Neural progenitor cell (in vitro differentiated cells): ENCODE data around the gene WNT2.

Experiments used
- CTCF ChIP-seq: fragments of 200-600 bp; sonication (generic); IDR thresholded peaks from 2 replicates; pipeline ENCODE4 v1.5.1; 2017; ENCODE audit warnings: antibody characterized with exemption, mild to moderate bottlenecking
- EZH2 ChIP-seq: fragments of 200-600 bp; sonication (generic); IDR thresholded peaks from 2 replicates; pipeline ENCODE4 v1.6.1; 2017; ENCODE audit warnings: antibody characterized with exemption, mild to moderate bottlenecking, moderate library complexity
- EZH2phosphoT487 ChIP-seq: fragments of 200-600 bp; sonication (generic); IDR thresholded peaks from 2 replicates; pipeline ENCODE4 v1.6.1; 2017; ENCODE audit warnings: antibody characterized with exemption

- TF ChIP-seq CTCF (no peak), EZH2phosphoT487 (no peak), EZH2 (no peak)
Measured at GRCh38 chr7:117278040-117278439, 44.8 kb downstream of the WNT2 start.
